Ovary (tissue), 3 donors: ENCODE results near the gene RNF8.

ENCODE experiments used
- EP300 ChIP-seq: sonication (generic); formaldehyde crosslinking; IDR thresholded peaks from one replicate; pipeline ENCODE4 v1.6.1; 2017; ENCODE audit warnings: antibody characterized with exemption
- TF ChIP-seq, protein P1 (sequence below), 3 donors: fragments of 450-650 bp in 2 of 3; fragments of 200-600 bp in 1 of 3; IDR thresholded peaks; one replicate each; pipeline versions ENCODE4 v1.5.1 to v1.8.0; 2016 to 2022; ENCODE audit warnings: antibody characterized with exemption in 3 of 3, mild to moderate bottlenecking in 1 of 3
- donor health status: DM: no; HTN: no; CAD: no.

DNA sequence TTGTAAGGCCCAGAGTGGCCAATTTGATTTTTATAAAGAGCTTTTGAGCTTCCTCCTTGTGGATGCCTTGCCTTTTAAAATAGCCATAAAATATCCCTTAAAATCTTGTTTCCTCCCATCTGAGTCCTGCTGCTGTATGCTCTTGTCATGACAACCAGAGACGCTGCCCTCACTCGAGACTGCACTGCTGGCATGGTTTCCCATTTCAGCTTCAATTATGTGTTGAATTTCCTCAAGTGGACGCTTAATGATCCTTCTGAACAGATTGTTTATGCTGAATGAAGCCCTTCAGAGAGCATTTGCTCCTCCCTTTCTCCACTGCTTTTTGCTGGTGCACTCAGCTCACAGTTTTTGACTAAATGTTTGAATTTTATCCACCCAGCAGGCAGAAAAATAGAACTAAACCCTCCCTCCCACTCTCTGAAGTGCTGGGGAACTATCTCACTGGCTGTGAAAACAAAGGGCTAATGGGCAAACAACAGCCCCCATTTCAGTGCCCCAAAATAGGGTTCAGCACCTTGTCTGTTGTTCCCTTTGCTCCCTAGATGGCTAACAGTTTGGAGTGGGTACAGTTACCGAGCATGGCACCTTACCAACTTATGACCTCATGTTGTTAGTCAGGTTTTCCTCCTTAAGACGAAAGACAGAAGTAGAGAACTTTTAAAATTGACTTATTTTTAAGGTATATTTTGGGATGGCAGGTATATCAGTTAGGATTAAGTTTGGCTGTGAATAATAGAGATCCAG lies 45.5 kb upstream of the RNF8 start:
- TF ChIP-seq, protein P1, sequence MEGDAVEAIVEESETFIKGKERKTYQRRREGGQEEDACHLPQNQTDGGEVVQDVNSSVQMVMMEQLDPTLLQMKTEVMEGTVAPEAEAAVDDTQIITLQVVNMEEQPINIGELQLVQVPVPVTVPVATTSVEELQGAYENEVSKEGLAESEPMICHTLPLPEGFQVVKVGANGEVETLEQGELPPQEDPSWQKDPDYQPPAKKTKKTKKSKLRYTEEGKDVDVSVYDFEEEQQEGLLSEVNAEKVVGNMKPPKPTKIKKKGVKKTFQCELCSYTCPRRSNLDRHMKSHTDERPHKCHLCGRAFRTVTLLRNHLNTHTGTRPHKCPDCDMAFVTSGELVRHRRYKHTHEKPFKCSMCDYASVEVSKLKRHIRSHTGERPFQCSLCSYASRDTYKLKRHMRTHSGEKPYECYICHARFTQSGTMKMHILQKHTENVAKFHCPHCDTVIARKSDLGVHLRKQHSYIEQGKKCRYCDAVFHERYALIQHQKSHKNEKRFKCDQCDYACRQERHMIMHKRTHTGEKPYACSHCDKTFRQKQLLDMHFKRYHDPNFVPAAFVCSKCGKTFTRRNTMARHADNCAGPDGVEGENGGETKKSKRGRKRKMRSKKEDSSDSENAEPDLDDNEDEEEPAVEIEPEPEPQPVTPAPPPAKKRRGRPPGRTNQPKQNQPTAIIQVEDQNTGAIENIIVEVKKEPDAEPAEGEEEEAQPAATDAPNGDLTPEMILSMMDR (IDR thresholded peaks at IDR 0.05): no peak
- no peak for TF ChIP-seq EP300
